Activated B cell treated with CpG ODN at 0.5 μM for 24 hours (primary cell): ENCODE data around the gene ANO2. TPM values are rescaled to one million over a fixed set of nuclear protein-coding genes. Genes with fewer than 3 reads are reported as not detected.

Experiments used
- ATAC-seq: fragments of 200-7000 bp; cut with Tn5 transposase; one replicate; pipeline ENCODE4 v1.10.0; 2021; ENCODE audit warnings: low read depth, mild to moderate bottlenecking, moderate library complexity
- CTCF ChIA-PET: fragments of 350-600 bp; sonication (Branson Sonifier 250); formaldehyde crosslinking; loops from one replicate; lab custom pipeline; 2021; ENCODE audit warnings: antibody characterized with exemption; lab: Charles Lee
- POLR2A ChIA-PET: fragments of 350-600 bp; sonication (Branson Sonifier 250); formaldehyde crosslinking; loops from one replicate; lab custom pipeline; 2021; ENCODE audit warnings: antibody characterized with exemption; lab: Charles Lee
- DNase-seq: peaks from one replicate; pipeline ENCODE4 v3.0.0; 2022
- H3K27ac Mint-ChIP-seq: one replicate; pipeline ENCODE4 v1.8.0; 2020; ENCODE audit warnings: mixed read lengths
- H3K27me3 Mint-ChIP-seq: one replicate; pipeline ENCODE4 v1.8.0; 2021; ENCODE audit warnings: mixed read lengths
- H3K36me3 Mint-ChIP-seq: one replicate; pipeline ENCODE4 v1.8.0; 2021; ENCODE audit warnings: low read depth, mixed read lengths
- H3K4me1 Mint-ChIP-seq: one replicate; pipeline ENCODE4 v1.8.0; 2021; ENCODE audit warnings: mixed read lengths
- H3K4me3 Mint-ChIP-seq: one replicate; pipeline ENCODE4 v1.8.0; 2020; ENCODE audit warnings: mild to moderate bottlenecking, mixed read lengths
- H3K9me3 Mint-ChIP-seq: one replicate; pipeline ENCODE4 v1.8.0; 2020; ENCODE audit warnings: mixed read lengths
- CTCF ChIP-seq: fragments of 200-600 bp; IDR thresholded peaks from one replicate; pipeline ENCODE4 v1.8.0; 2022; ENCODE audit warnings: antibody characterized with exemption, mild to moderate bottlenecking
- intact Hi-C: fragments of 100-400 bp; cut with micrococcal nuclease; formaldehyde crosslinking; loops from one replicate; pipeline ENCODE4 v1.15.1; 2024
- total RNA-seq: library from RNA; stranded (reverse); gene quantifications from 2 replicates; pipeline ENCODE4 v1.2.3, GENCODE V29; 2022

ANO2 gene
- total RNA-seq, 1 donor from 2014 or later, result not detected

- CTCF ChIA-PET, result no interaction called here
- no peaks in the 10 kb centered on the region for H3K36me3 Mint-ChIP-seq
- POLR2A ChIA-PET, result no interaction called here
- H3K9me3 Mint-ChIP-seq, result no peaks in the 10 kb centered on the region
- ATAC-seq, result no peak
- no peak overlapping the region for H3K27ac Mint-ChIP-seq
- H3K4me3 Mint-ChIP-seq, result no peak overlapping the region
- intact Hi-C loops, result no loop called here
- TF ChIP-seq CTCF, result no peak
- no peaks in the 10 kb centered on the region for H3K4me1 Mint-ChIP-seq
- DNase-seq, result no peak
- peaks cover under 1% of the 10 kb centered on the region for H3K27me3 Mint-ChIP-seq
Observed at GRCh38 chr12:5654019-5654418, 291.0 kb downstream of the ANO2 start.

GRCh38 chr12:5650829-5651461, 294.1 kb downstream of the ANO2 start:
- POLR2A ChIA-PET, result no interaction called here
- Mint-ChIP-seq H3K4me1 (no peaks in the 10 kb centered on the region), H3K27me3 (peaks cover 6% of the 10 kb centered on the region), H3K27ac (no peak overlapping the region), H3K4me3 (no peak overlapping the region), H3K36me3 (no peaks in the 10 kb centered on the region), H3K9me3 (no peaks in the 10 kb centered on the region)
- intact Hi-C loops, result no loop called here
- no peak for DNase-seq
- CTCF ChIA-PET, result no interaction called here
- TF ChIP-seq CTCF, result no peak
- no peak for ATAC-seq

GRCh38 chr12:5650281-5650680, 294.8 kb downstream of the ANO2 start:
- no peaks in the 10 kb centered on the region for H3K36me3 Mint-ChIP-seq
- ATAC-seq (no peak), DNase-seq (no peak)
- TF ChIP-seq CTCF, result no peak
- H3K27me3 Mint-ChIP-seq, result peaks cover 6% of the 10 kb centered on the region
- ChIA-PET CTCF (no interaction called here), POLR2A (no interaction called here)
- no peak overlapping the region for H3K27ac Mint-ChIP-seq
- intact Hi-C loops, result no loop called here
- H3K4me3 Mint-ChIP-seq, result no peak overlapping the region
- H3K4me1 Mint-ChIP-seq, result no peaks in the 10 kb centered on the region
- H3K9me3 Mint-ChIP-seq, result no peaks in the 10 kb centered on the region

GRCh38 chr12:5648692-5649359, 296.2 kb downstream of the ANO2 start:
- intact Hi-C loops, result no loop called here
- H3K27ac Mint-ChIP-seq, result no peak overlapping the region

More at GRCh38 chr12:5648692-5649359, 296.2 kb downstream of the ANO2 start:
- peaks cover 6% of the 10 kb centered on the region for H3K27me3 Mint-ChIP-seq
- ATAC-seq (no peak), DNase-seq (no peak)
- no peaks in the 10 kb centered on the region for H3K9me3 Mint-ChIP-seq
- ChIA-PET CTCF (no interaction called here), POLR2A (no interaction called here)
- H3K36me3 Mint-ChIP-seq, result no peaks in the 10 kb centered on the region
- H3K4me3 Mint-ChIP-seq, result no peak overlapping the region
- TF ChIP-seq CTCF, result no peak
- no peaks in the 10 kb centered on the region for H3K4me1 Mint-ChIP-seq
